Rectal smooth muscle tissue (tissue), 1 donor: ENCODE data around the gene IL1RAPL1.
"Not testable (repeated sequence)": the region's sequence is repeated elsewhere in the genome, so short reads cannot be mapped to it uniquely, and the experiment has no call there.

ENCODE experiments used
- H3K27ac ChIP-seq: one replicate; pipeline ENCODE4 v1.7.0; 2013; ENCODE audit warnings: low read depth, low read length, inconsistent platforms
- H3K27me3 ChIP-seq: one replicate; pipeline ENCODE4 v1.7.0; 2013; ENCODE audit warnings: low read length; ENCODE audit not compliant: control insufficient read depth, insufficient read depth
- H3K36me3 ChIP-seq: one replicate; pipeline ENCODE4 v1.7.0; 2013; ENCODE audit warnings: low read length; ENCODE audit not compliant: control insufficient read depth, insufficient read depth
- H3K4me1 ChIP-seq: one replicate; pipeline ENCODE4 v1.7.0; 2013; ENCODE audit warnings: low read length; ENCODE audit not compliant: control insufficient read depth, insufficient read depth
- H3K4me3 ChIP-seq: one replicate; pipeline ENCODE4 v1.7.0; 2013; ENCODE audit warnings: low read length
- H3K9ac ChIP-seq: one replicate; pipeline ENCODE4 v1.7.0; 2013; ENCODE audit warnings: low read length

IL1RAPL1 gene

DNA sequence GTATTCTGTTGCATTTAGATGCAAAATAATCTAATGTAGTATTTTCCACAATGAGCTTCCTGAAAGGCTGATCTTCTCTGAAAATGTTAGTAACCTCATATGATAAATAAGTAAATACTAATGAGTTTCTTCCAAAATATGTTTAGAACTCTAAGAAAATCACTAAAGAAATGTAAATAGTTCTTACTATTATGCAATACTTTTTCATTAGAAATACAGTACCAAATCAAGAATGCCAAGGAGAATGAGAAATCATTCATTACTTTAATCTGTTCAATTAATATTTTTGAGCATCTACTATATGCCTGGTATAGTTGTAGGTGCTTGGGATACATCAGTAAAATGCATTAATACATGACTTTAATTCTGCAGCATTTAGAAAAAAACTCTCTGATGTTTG, 130.6 kb downstream of the IL1RAPL1 start:
- Histone ChIP-seq H3K4me1 (no peaks in the 10 kb centered on the region), H3K4me3 (no peak overlapping the region), H3K27ac (no peak overlapping the region), H3K27me3 (no peaks in the 10 kb centered on the region), H3K36me3 (no peaks in the 10 kb centered on the region), H3K9ac (no peak overlapping the region)

DNA sequence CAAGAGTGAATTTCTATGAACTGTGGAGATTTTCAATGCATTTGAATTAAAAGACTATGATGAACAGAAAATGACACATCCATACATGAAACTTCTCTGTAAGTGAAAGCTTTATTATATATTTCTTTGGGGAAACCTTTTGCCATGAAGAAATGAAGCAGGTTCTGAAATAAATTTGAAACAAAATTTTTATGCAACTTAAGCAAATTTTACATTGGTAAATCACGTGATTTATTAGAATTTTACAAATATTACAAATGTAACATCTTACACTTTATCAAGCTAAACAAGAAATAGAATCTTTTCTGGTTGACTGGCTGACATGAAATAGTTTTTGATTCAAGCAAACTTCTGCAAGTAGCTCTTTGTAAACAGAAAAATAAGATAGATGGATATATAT, 131.2 kb downstream of the IL1RAPL1 start:
- no peaks in the 10 kb centered on the region for H3K36me3 ChIP-seq
- no peaks in the 10 kb centered on the region for H3K27me3 ChIP-seq
- H3K27ac ChIP-seq = no peak overlapping the region
- no peaks in the 10 kb centered on the region for H3K4me1 ChIP-seq
- no peak overlapping the region for H3K9ac ChIP-seq
- H3K4me3 ChIP-seq = no peak overlapping the region

- H3K27me3 ChIP-seq = no peaks in the 10 kb centered on the region
- no peak overlapping the region for H3K27ac ChIP-seq
- no peaks in the 10 kb centered on the region for H3K4me1 ChIP-seq
Measured at GRCh38 chrX:28719620-28720019, 132.4 kb downstream of the IL1RAPL1 start.

DNA sequence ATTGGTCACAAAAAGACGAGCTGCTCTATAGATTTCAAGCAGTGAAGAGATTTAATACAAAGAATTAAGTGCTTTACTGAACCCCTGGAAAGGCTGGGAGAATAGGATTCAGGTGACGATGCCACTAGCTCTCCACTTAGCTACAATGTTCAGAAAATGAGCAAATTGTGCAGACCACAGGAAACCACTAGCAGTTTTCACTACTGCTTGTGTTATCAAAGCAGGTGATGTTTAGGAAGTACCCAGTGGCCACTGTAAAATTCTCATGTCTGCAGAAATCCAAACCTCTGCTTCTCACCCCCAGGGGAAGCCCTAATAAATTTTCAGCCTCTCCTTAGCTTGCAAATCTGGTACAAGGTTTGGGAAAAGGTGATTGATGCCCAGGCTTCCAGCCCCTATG, 165.1 kb downstream of the IL1RAPL1 start:
- Histone ChIP-seq H3K4me3 (no peak overlapping the region), H3K9ac (no peak overlapping the region), H3K27ac (no peak overlapping the region), H3K4me1 (no peaks in the 10 kb centered on the region), H3K36me3 (no peaks in the 10 kb centered on the region), H3K27me3 (no peaks in the 10 kb centered on the region)

More at GRCh38 chrX:28719620-28720019, 132.4 kb downstream of the IL1RAPL1 start:
- no peak overlapping the region for H3K9ac ChIP-seq
- no peaks in the 10 kb centered on the region for H3K36me3 ChIP-seq
- H3K4me3 ChIP-seq = no peak overlapping the region

GRCh38 chrX:28756175-28756574, 168.9 kb downstream of the IL1RAPL1 start:
- no peak overlapping the region for H3K27ac ChIP-seq
- no peak overlapping the region for H3K9ac ChIP-seq
- H3K4me1 ChIP-seq = no peaks in the 10 kb centered on the region
- H3K4me3 ChIP-seq = no peak overlapping the region
- no peaks in the 10 kb centered on the region for H3K27me3 ChIP-seq
- no peaks in the 10 kb centered on the region for H3K36me3 ChIP-seq

DNA sequence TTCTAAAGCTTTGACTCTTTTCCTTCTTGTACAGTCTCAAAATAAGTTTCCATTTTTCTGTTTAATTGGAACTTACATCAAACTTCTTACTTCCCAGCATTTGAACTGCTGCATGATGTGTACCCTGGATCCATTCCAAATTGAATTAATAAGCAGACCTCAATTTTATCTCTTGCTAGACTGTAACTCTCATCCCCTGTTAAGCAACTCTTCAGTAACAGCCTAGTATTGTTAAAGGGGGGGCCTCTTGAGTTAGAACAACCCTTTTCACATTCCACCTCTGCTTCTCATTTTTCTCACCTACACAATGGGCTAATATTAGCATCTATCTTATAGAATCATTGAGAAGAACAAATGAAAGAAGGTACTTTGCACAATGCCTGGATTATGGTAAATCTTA, 169.4 kb downstream of the IL1RAPL1 start:
- Histone ChIP-seq H3K4me3 (no peak overlapping the region), H3K27me3 (no peaks in the 10 kb centered on the region), H3K27ac (no peak overlapping the region), H3K4me1 (no peaks in the 10 kb centered on the region), H3K9ac (no peak overlapping the region), H3K36me3 (no peaks in the 10 kb centered on the region)

DNA sequence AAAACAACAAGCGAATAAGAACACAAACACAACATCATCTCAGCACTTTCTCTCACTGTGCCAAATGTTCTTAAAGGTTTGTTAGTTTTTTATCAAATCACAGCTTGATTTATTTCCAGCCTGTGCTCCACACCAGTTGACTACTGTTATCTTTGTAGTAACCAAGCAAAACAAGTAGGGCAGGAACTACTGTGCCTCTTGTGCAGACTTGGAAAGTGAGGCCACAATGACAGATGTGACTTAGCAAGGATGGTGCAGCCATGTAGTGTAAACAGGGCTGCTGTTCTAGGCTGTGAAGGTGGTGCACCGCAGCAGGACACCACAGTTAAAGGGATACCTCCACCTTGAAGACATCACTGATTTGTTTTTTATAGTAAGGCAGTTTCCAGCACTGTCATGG, 170.0 kb downstream of the IL1RAPL1 start:
- no peak overlapping the region for H3K27ac ChIP-seq
- no peaks in the 10 kb centered on the region for H3K4me1 ChIP-seq
- H3K27me3 ChIP-seq = no peaks in the 10 kb centered on the region
- H3K9ac ChIP-seq = no peak overlapping the region
- no peak overlapping the region for H3K4me3 ChIP-seq
- no peaks in the 10 kb centered on the region for H3K36me3 ChIP-seq

DNA sequence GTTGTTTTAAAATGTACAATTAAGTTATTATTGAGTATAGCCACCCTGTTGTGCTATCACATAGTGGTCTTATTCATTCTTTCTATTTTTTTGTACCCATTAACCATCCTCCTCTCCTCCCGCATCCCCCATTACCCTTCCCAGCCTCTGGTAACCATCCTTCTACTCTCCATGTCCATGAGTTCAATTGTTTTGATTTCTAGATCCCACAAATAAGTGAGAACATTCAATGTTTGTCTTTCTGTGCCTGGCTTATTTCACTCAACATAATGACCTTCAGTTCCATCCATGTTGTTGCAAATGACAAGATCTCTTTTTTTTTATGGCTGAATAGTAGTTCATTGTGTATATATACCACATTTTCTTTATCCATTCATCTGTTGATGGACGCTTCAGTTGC, 179.3 kb downstream of the IL1RAPL1 start:
- not testable (repeated sequence) for H3K27me3 ChIP-seq, H3K27ac ChIP-seq, H3K4me3 ChIP-seq, H3K4me1 ChIP-seq, H3K36me3 ChIP-seq, H3K9ac ChIP-seq

DNA sequence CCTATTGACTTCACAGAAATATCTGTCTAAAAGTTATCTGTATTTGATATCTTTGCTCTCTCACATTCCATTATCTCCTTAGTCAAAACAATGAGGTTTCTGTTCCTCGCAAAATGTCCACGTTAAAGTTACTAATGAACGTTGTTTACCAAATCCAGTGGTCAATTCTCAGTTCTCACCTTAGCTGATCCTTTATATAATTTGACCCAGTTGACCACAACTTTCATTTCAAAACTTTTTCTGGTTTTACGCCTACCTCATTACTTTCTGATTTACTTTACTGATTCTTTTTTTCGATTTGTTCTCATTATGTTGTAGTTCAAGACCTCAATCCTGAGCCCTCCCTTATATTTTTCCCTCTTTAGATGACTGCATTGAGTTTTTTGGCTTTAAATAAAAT, 186.6 kb downstream of the IL1RAPL1 start:
- no peak overlapping the region for H3K9ac ChIP-seq
- no peaks in the 10 kb centered on the region for H3K27me3 ChIP-seq
- no peak overlapping the region for H3K27ac ChIP-seq
- H3K4me1 ChIP-seq = no peaks in the 10 kb centered on the region
- H3K4me3 ChIP-seq = no peak overlapping the region
- no peaks in the 10 kb centered on the region for H3K36me3 ChIP-seq

DNA sequence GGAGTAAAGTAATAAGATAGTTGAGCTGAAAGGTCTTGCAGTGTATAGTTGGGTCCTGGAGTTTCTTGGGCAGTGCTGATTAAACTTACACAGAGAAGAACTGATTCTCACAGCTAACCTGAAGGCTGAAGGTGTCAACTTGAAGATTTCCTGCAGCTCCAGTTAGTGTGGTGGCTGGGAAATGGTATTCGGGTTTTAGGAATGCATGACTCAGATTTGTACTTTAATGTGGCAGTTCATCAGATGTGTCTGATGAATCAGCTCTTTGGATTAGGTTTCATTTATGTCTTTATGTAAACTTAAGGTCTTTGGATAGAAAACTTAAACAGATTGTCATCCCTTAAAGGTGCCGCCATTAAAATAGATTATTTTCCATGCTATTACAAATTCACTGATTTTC, 200.0 kb downstream of the IL1RAPL1 start:
- H3K9ac ChIP-seq = no peak overlapping the region
- no peak overlapping the region for H3K27ac ChIP-seq
- no peaks in the 10 kb centered on the region for H3K4me1 ChIP-seq

GRCh38 chrX:28800671-28801070, 213.4 kb downstream of the IL1RAPL1 start:
- H3K27me3 ChIP-seq, H3K4me3 ChIP-seq, H3K4me1 ChIP-seq, H3K9ac ChIP-seq, H3K27ac ChIP-seq, H3K36me3 ChIP-seq: not testable (repeated sequence)

More for the DNA sequence above, 200.0 kb downstream of the IL1RAPL1 start:
- Histone ChIP-seq H3K27me3 (no peaks in the 10 kb centered on the region), H3K36me3 (no peaks in the 10 kb centered on the region), H3K4me3 (no peak overlapping the region)

DNA sequence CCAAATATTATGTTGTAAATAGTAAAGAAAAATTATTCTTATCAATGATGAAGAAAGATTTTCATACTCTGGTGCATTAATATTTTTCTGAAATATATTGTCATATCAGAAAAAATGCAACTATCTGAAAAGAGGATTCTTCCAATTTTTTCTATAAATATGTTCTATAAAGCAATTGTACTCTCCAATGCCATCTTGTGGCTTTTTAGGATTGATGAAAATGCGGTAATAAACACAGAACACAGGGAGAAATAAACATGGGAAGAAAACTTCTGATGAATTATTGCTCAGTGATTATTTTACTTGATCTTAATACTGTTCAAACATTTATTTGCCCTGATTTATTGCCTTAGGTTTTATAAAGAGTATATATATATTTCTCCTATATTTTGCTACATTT, 215.4 kb downstream of the IL1RAPL1 start:
- H3K4me3 ChIP-seq = no peak overlapping the region
- no peak overlapping the region for H3K27ac ChIP-seq
- H3K36me3 ChIP-seq = no peaks in the 10 kb centered on the region
- no peak overlapping the region for H3K9ac ChIP-seq
- H3K27me3 ChIP-seq = no peaks in the 10 kb centered on the region
- no peaks in the 10 kb centered on the region for H3K4me1 ChIP-seq

DNA sequence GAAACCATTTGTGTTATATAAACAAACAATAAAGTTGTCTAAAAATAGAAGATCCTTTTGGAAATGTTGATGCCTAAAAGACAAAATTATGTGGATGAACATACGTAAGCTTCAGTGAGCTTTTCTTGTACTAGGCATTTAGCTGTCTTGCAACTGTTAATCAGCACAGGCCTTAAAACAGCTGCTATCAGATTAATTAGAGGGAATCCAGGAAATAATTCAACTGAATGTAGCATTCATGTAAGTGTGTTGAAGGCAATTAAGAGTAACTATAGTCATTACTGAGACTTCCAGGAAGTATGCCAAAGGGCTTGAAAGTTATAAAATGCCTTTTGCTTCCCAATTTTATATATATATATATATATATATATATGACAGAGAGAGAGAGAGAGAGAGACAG, 248.7 kb downstream of the IL1RAPL1 start:
- H3K4me3 ChIP-seq = no peak overlapping the region
- no peak overlapping the region for H3K9ac ChIP-seq

More for the DNA sequence above, 248.7 kb downstream of the IL1RAPL1 start:
- H3K27me3 ChIP-seq = no peaks in the 10 kb centered on the region
- H3K36me3 ChIP-seq = no peaks in the 10 kb centered on the region
- no peaks in the 10 kb centered on the region for H3K4me1 ChIP-seq
- H3K27ac ChIP-seq = no peak overlapping the region
